GM12864 (cell line): Measurements from ENCODE around the gene TOLLIP.

ENCODE experiments used
- DNase-seq: peaks from one replicate; pipeline ENCODE4 v3.0.0-alpha.2; 2011; ENCODE audit warnings: low read depth
- H3K4me3 ChIP-seq: 2 replicates; pipeline ENCODE4 v1.5.1; 2011; ENCODE audit warnings: mild to moderate bottlenecking, low read depth, low read length, control low read depth
- TF ChIP-seq, protein P1 (sequence below): IDR thresholded peaks from 2 replicates; pipeline ENCODE4 v1.5.1; 2011; ENCODE audit warnings: low read depth, mild to moderate bottlenecking, moderate library complexity, low read length, control low read depth, inconsistent platforms; ENCODE audit errors: missing control alignments

TOLLIP gene

DNA sequence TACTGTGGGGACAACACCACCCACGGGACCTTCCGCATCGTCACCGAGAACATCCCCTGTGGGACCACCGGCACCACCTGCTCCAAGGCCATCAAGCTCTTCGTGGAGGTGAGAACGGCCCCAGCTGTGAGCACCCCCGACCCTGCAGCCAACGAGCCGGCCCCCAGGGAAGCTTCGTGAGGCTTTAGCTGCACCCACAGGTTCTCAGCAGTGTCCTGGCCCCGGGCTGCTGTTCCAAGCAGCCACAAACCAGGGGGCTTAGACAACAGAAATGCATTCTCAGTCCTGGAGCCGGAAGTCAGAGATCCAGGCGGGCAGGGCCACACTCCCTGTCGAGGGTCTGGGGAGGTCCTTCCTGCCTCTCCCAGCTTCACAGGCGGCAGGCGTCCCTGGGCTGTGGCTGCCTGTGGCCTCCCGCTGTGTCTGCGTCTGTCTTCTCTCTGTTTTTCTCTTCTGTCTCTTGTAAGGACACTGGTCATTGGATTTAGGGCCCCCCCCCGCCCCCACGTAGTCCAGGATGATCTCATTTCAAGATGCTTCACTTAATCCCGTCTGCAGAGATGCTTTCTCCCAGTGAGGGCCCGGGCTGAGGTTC lies 74.0 kb downstream of the TOLLIP start:
- H3K4me3 ChIP-seq, result no peak overlapping the region
- no peak for DNase-seq
- TF ChIP-seq, protein P1, sequence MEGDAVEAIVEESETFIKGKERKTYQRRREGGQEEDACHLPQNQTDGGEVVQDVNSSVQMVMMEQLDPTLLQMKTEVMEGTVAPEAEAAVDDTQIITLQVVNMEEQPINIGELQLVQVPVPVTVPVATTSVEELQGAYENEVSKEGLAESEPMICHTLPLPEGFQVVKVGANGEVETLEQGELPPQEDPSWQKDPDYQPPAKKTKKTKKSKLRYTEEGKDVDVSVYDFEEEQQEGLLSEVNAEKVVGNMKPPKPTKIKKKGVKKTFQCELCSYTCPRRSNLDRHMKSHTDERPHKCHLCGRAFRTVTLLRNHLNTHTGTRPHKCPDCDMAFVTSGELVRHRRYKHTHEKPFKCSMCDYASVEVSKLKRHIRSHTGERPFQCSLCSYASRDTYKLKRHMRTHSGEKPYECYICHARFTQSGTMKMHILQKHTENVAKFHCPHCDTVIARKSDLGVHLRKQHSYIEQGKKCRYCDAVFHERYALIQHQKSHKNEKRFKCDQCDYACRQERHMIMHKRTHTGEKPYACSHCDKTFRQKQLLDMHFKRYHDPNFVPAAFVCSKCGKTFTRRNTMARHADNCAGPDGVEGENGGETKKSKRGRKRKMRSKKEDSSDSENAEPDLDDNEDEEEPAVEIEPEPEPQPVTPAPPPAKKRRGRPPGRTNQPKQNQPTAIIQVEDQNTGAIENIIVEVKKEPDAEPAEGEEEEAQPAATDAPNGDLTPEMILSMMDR, result no peak

DNA sequence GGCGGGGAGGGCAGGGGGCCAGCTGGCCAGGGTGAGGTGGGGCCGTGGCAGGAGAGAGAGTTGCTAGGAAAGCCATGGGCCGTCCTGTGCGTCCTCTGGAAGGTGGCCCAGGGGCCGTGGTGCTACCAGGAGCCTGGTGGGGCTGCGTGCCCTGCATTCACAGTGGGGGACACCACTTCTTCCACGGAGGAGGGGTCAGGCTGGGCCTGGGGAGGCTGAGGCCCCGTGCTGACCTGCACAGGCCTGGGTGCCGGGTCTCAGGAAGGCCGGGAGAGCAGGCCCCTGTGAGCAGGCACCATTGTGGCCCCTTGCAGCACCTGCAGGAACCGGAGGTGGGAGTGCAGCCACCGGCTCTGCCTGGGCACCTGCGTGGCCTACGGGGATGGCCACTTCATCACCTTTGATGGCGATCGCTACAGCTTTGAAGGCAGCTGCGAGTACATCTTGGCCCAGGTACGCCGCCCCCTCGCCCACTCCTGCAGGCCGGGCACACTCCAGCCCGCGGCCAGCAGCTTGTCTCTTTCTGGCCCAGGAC lies 74.6 kb downstream of the TOLLIP start:
- no peak for DNase-seq
- TF ChIP-seq, protein P1, result no peak

DNA sequence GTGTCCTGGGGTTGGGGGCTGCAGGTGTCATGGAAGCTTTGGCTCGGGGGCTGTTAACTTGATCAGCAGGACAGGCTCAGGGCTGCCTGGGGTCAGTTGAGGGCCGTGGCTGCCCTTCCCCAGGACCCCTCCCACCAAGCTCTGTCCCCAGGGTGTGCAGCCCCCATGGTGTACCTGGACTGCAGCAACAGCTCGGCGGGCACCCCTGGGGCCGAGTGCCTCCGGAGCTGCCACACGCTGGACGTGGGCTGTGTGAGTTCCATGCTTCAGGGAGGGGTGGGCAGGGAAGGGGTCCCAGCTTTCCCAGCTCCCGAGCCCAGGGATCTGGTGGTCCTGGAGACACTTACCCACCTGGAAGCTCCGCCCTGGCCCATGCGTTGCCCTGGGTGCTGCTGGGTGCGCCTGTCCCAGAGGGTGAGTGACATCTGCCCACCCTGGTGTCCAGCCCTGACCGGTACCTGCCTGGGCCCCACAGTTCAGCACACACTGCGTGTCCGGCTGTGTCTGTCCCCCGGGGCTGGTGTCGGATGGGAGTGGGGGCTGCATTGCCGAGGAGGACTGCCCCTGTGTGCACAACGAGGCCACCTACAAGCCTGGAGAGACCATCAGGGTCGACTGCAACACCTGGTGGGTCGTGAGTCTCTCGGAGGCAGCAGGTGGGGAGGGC lies 75.2 kb downstream of the TOLLIP start:
- no peak for DNase-seq
- H3K4me3 ChIP-seq, result no peak overlapping the region
- TF ChIP-seq, protein P1, result no peak

More for the DNA sequence above, 74.6 kb downstream of the TOLLIP start:
- no peak overlapping the region for H3K4me3 ChIP-seq

DNA sequence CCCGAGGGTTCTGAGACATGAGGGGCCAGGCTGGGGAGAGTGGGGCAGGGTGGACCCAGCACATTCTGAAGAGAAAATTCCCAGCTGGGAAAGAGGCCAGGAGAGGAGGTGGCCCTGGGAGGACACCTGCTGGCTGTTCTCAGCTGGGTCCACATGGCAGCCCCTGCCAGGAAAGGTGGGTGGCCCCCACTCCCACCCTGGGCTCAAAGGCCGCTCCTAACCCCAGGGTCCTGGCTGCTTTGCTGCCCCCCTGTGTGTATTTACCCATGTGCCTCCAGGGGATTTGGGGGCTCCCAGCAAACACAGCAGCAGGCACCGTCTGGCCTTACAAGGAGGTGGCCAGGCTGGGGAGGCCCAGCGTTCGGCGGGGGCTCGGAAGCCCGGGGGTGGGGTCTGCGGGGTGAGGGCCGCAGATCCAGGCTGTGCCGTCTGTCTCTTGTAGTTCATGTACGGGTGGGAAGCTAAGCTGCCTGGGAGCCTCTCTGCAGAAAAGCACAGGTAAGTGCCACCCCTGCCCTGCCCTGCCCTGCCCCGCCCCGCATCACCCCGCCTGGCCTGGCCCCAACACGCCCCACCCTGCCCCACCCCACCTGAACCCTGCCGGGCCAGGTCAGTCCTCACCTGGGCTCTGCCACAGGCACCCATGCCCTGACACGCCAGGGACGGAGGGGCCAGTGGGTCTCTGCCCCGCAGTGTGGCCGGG lies 75.9 kb downstream of the TOLLIP start:
- TF ChIP-seq, protein P1, result no peak
- DNase-seq, result no peak

DNA sequence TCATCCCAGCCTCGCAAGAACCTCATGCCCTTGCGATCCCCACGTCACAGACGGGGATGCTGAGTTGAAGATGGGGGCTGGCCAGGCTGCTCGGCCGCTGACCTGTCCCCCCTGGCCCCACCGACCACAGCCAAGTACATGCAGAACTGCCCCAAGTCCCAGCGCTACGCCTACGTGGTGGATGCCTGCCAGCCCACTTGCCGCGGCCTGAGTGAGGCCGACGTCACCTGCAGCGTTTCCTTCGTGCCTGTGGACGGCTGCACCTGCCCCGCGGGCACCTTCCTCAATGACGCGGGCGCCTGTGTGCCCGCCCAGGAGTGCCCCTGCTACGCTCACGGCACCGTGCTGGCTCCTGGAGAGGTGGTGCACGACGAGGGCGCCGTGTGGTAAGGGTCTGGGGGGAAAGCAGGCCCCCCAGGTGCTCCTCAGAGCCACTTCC lies 76.5 kb downstream of the TOLLIP start:
- H3K4me3 ChIP-seq, result no peak overlapping the region
- DNase-seq, result no peak
- TF ChIP-seq, protein P1, result no peak

More for the DNA sequence above, 75.9 kb downstream of the TOLLIP start:
- no peak overlapping the region for H3K4me3 ChIP-seq

DNA sequence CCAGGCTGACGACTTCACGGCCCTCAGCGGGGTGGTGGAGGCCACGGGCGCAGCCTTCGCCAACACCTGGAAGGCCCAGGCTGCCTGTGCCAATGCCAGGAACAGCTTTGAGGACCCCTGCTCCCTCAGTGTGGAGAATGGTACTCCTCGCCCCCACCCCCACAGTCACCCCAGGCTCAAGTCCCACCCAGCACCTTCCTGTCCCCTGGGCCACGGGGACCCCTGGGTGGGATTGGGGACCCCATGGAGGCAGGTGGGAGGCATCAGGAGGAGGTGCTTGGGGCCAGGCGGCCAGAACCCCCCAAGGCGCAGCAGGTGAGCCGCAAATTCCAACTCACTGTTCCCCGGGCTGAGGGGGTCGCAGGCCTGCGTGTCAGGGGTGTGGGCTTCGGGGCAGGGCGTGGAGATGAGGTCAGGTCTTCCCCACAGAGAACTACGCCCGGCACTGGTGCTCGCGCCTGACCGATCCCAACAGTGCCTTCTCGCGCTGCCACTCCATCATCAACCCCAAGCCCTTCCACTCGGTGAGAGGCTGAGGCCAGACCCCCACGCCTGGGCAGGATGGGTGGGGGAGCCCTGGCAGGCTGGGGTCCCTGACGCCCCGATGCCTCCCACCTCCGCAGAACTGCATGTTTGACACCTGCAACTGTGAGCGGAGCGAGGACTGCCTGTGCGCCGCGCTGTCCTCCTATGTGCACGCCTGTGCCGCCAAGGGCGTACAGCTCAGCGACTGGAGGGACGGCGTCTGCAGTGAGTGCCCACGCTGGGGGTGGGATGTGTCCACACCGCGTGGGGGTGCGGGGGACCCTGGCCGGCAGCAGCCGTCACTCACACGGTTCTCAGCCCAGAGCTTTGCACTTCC lies 77.2 kb downstream of the TOLLIP start:
- TF ChIP-seq, protein P1, result no peak
- H3K4me3 ChIP-seq, result no peak overlapping the region
- DNase-seq, result no peak
